LNCaP clone FGC (cell line): ENCODE data around the gene KRT27.
"Not testable (repeated sequence)": the region's sequence is repeated elsewhere in the genome, so short reads cannot be mapped to it uniquely, and the experiment has no call there.

ENCODE experiments used
- DNase-seq: peaks from one replicate; pipeline ENCODE4 v3.0.0-alpha.2; 2011; ENCODE audit warnings: low read depth
- H3K4me3 ChIP-seq: 2 replicates; pipeline ENCODE4 v1.5.1; 2011; ENCODE audit warnings: mild to moderate bottlenecking, low read depth, low read length, control low read depth
- CTCF ChIP-seq: IDR thresholded peaks from 2 replicates; pipeline ENCODE4 v1.5.1; 2012; ENCODE audit warnings: mild to moderate bottlenecking; ENCODE audit not compliant: control insufficient read depth, insufficient read depth; ENCODE audit errors: extremely low read depth

KRT27 gene

GRCh38 chr17:40760105-40761016 lies 22.0 kb downstream of the KRT27 start:
- no peak for DNase-seq
- no peak for TF ChIP-seq CTCF
- no peak overlapping the region for H3K4me3 ChIP-seq

- TF ChIP-seq CTCF = no peak
- no peak for DNase-seq
- H3K4me3 ChIP-seq = no peak within 1 kb of the TSS
These were observed 27.1 kb downstream of the KRT27 start, which contains the start of gene KRT25 for GRCh38 chr17:40755231-40755630. Gene KRT25, minus strand, starts transcription at chr17:40755331. Its CDS starts 60 bp downstream, at chr17:40755271.

- no peak for DNase-seq
- H3K4me3 ChIP-seq = no peak overlapping the region
- TF ChIP-seq CTCF = no peak
These were observed 28.5 kb downstream of the KRT27 start for GRCh38 chr17:40753804-40754203.

GRCh38 chr17:40751065-40751464 lies 31.3 kb downstream of the KRT27 start:
- DNase-seq = no peak
- no peak for TF ChIP-seq CTCF
- H3K4me3 ChIP-seq = no peak overlapping the region

- no peak overlapping the region for H3K4me3 ChIP-seq
- DNase-seq = no peak
- no peak for TF ChIP-seq CTCF
These were observed 32.0 kb downstream of the KRT27 start for GRCh38 chr17:40750391-40750790.

GRCh38 chr17:40748666-40749065 lies 33.7 kb downstream of the KRT27 start:
- not testable (repeated sequence) for H3K4me3 ChIP-seq, DNase-seq

- TF ChIP-seq CTCF = no peak
- no peak for DNase-seq
- H3K4me3 ChIP-seq = no peak overlapping the region
These were observed 43.8 kb downstream of the KRT27 start for GRCh38 chr17:40738553-40738952.
